ENCODE measurements around the gene PAM.
"Not testable (repeated sequence)": the region's sequence is repeated elsewhere in the genome, so short reads cannot be mapped to it uniquely, and the experiment has no call there.

Gene PAM

GRCh38 chr5:102753889-102754766, 977 bp upstream of the PAM start:
- no peak for DNase-seq

- peak; percentile 64 to 70 for DNase-seq
Measured at GRCh38 chr5:102755686-102756371, 724 bp downstream of the PAM start.

- no peak for DNase-seq
Measured at GRCh38 chr5:102758576-102758975, 3.5 kb downstream of the PAM start.

- no peak for DNase-seq
Measured at GRCh38 chr5:102759289-102759688, 4.2 kb downstream of the PAM start.

GRCh38 chr5:102759700-102760099, 4.6 kb downstream of the PAM start:
- no peak for DNase-seq

- DNase-seq, result no peak
Measured at GRCh38 chr5:102760815-102761214, 5.7 kb downstream of the PAM start.

- no peak for DNase-seq
Measured at GRCh38 chr5:102762095-102762534, 7.0 kb downstream of the PAM start.

DNA sequence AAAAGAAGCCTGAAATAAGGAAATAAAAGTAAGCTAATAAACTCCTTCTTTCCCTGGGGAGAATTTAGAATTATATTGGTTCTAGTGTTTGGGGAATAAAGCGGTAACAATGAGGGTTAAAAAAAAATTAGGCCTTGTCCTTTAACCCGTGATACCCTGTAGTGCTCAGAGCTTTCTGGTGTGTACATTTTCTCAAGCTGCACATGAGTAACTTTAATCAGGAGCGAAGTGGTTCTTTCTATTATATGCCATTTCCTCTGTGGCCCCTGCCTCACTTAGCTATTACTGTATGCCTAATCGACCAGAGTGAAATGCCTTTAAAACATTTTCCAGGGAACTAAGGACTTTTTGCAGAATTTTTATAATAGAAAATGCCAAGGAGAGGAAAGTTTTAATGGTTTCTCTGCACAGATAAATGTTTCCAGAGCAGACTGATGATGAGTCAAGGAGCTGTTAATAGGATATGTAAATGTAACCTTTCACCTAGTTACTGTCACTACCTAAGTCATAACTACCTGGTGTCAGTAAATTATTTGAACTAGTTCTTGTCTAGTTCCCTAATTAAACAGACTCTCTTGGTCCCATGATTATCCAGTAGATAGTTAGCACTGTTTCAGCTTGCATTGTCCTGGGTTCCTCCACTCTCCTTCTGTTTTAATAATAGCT, 7.6 kb downstream of the PAM start:
- no peak for DNase-seq

DNA sequence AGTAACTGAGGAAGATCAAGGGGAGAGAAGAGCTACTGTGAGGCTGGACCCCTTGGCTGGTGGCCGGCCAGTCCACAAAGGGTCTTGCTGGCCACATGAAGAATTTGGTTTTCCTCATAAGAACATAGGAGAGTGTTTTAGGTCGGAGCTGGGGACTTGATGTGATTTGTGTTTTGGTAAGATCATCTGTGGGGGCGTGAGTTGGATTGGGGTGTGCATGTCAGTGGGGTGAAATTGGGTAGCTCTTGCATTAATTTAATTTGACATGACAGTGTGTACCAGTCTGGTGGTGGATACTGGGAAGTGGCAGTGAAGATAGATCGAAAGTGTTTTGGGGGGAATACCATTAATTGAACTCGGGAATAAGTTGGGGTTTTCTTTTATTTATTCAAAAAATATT, 8.6 kb downstream of the PAM start:
- no peak for DNase-seq

DNA sequence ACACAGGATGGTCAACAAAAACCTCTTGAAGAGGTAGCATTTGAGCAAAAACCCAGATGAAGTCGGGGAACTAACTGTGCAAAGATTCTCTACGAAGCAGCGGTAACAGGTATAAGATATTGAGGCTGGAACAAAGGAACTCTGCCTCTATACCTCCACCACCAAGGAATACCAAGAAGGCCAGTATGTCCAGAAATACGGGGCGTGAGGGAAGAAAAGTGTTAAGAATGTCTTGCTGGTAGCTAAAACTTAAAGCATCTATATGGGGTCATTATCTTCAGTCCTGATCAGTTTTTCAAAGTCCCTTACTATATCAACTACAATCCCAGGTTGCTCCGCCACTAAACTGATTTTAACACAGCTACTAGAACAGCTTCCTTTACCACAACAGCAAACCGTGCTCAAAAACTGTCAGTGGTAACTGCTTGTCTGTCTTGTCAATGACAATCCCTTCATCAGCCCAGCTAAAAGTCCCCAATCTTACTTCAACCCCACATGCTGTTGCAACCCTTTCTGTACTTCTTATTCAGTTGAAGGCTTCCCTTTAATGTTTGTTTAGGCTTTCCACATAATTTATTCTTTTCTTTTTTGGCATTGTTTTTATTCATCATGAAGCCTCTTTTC, 9.4 kb downstream of the PAM start:
- DNase-seq, result no peak

DNA sequence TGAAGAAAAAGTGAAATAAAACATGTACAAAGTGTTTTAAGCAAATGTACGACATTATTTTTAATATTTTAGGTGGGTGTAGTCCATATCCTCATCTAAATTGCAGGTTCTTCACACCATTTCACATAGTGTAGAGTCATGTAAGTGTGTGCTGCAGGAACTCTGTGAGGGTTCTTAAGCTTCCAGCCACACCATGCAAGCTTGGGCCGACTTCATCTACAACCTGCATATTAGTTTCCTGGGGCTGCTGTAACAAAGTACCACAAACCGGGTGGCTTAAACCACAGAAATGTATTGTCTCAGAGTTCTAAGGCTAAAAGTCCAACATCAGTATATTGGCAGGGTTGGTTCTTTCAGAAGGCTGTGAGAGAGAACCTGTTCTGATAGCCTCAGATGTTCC, 10.2 kb downstream of the PAM start:
- DNase-seq, result no peak

GRCh38 chr5:102766295-102767090, 11.4 kb downstream of the PAM start:
- no peak for DNase-seq

DNA sequence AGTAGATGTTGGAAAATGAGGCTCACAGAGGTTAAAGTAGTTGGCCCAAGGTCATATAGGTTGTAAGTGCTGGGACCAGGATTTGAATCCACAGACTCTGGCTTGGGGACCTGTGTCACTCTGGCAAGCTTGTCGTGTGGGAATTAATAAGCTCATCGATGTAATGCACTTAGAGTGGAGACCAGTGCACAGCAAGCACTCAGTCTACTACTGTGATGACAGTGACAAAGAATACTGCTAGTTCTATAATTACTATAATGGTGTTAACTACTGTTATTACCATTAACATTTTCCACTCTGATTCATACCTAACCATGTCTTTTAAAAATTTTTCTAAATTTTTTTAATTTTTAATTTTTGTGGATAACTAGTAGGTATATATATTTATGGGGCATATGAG, 12.8 kb downstream of the PAM start:
- no peak for DNase-seq

DNA sequence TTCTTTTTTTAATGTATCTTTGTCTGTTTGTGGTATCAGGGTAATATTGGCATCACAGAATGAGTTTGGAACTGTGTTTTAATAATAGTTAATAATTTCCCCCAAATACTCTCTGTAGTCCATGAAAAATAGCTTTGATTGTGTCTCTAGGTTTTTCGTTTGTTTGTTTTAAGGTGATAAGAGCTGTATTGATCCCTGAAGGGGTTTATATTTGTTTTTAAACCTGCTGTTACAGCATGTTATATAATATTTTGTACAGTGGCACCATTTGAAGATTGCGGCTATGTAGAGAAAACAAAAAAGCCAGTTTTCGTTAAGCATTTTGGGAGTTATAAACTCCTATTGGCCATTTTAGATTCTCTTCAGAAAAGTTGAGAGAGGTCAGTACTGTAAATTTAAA, 15.7 kb downstream of the PAM start:
- no peak for DNase-seq

DNA sequence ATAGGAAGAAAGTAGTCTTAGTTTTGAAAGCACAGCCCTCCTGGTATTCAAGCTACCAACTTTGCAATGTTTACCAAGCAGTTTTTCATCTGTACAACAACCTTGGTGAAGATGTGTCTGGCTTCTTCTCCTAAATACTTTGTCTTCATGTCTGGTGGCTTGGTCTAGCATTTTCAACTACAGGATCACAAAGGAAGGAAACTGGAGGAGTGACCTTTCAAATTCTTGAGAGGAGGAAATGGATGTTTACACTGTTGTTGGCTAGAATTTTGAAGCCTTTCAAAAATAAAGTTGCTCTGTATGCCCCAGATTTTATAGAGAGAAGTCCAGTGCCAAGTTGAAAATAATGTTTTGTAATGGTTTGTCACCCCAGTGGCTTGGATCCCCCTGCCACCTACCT, 16.3 kb downstream of the PAM start:
- no peak for DNase-seq

GRCh38 chr5:102772273-102772672, 17.2 kb downstream of the PAM start:
- DNase-seq, result peak; percentile 81 to 84

- no peak for DNase-seq
Measured at GRCh38 chr5:102773133-102773532, 18.0 kb downstream of the PAM start.

- DNase-seq, result not testable (repeated sequence)
Measured at GRCh38 chr5:102775756-102776155, 20.7 kb downstream of the PAM start.

DNA sequence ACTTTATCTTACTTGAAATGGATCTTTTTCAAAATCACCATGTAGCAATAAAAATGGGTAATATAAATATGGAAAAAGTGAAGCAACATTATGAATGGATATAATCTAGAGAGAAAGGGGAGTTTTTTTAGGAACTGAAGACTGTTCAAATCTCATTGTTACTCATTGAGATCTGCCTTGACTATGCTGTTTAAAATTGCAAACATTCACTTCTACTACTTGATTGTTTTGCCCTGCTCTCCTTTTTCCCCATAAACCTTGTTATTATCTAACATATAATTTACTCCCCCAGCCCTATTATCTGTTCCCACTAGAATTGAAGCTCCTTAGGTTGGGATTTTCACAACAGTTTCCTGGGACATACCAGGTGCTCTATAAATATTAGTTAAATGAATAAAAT, 22.0 kb downstream of the PAM start:
- no peak for DNase-seq

- DNase-seq, result no peak
Measured at GRCh38 chr5:102778478-102778877, 23.4 kb downstream of the PAM start.

DNA sequence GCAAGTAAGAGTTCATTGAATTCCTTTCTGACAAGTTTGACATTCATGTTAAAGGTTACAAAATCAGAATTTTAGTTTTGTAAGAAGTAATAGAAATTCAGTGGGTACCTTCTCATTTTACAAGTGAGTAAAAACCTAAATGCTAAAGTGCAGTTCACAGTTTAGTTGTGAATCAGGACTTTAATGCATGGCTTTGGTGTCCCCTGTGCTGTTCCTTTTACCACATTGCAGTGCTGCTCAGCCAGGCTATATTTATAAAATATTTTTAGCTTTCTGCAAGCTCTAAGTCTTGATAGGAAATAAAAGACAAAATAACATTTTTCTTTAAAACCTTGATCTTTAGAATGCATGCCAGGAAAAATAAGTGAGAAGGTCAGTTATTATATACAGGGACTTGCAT, 26.3 kb downstream of the PAM start:
- no peak for DNase-seq

- no peak for DNase-seq
Measured at GRCh38 chr5:102781786-102782185, 26.7 kb downstream of the PAM start.
